ENCODE data around the gene FAM107B. TPM values are rescaled to one million over a fixed set of nuclear protein-coding genes. Genes with fewer than 3 reads are reported as not detected.

The FAM107B gene
- total RNA-seq, 2 experiments from 2014 or later, result 105 to 129 TPM

GRCh38 chr10:14748441-14748840 is 26.3 kb downstream of the FAM107B start:
- H3K36me3 Mint-ChIP-seq (ENCODE audit: low read depth), result no peaks in the 10 kb centered on the region
- no peak for DNase-seq
- no peaks in the 10 kb centered on the region for H3K27me3 Mint-ChIP-seq (ENCODE audit: low read depth)
- intact Hi-C loops (cut with micrococcal nuclease), result no loop called here
- CTCF ChIA-PET, result interaction anchor here (0.7 kb wide), 1 partner anchor 74 kb away, joined by 6 read pairs; no protein-coding TSS in a partner anchor
- H3K4me3 Mint-ChIP-seq, result no peak overlapping the region
- peaks cover 11% of the 10 kb centered on the region for H3K4me1 Mint-ChIP-seq (ENCODE audit: low read depth)
- H3K27ac Mint-ChIP-seq, result no peak overlapping the region
- peaks cover 5% of the 10 kb centered on the region for H3K9me3 Mint-ChIP-seq

GRCh38 chr10:14742815-14743214 is 31.9 kb downstream of the FAM107B start:
- no peaks in the 10 kb centered on the region for H3K27me3 Mint-ChIP-seq (ENCODE audit: low read depth)
- DNase-seq, result peak; percentile 18
- peaks cover 7% of the 10 kb centered on the region for H3K9me3 Mint-ChIP-seq
- CTCF ChIA-PET, result interaction anchor here (1.2 kb wide), 1 partner anchor 200 kb away, joined by 3 read pairs; no protein-coding TSS in a partner anchor
- peak overlapping the region; percentile 64 for H3K27ac Mint-ChIP-seq
- no peak overlapping the region for H3K4me3 Mint-ChIP-seq
- H3K36me3 Mint-ChIP-seq (ENCODE audit: low read depth), result no peaks in the 10 kb centered on the region
- H3K4me1 Mint-ChIP-seq (ENCODE audit: low read depth), result peaks cover 31% of the 10 kb centered on the region
- intact Hi-C loops (cut with micrococcal nuclease), result loop anchor here (1.0 to 5.0 kb wide), 4 partner anchors 20 to 136 kb away; no protein-coding TSS in a partner anchor

- DNase-seq, result peak; percentile 5
- no peak overlapping the region for H3K4me3 Mint-ChIP-seq
- peaks cover 7% of the 10 kb centered on the region for H3K9me3 Mint-ChIP-seq
- intact Hi-C loops (cut with micrococcal nuclease), result loop anchor here (1.0 to 5.0 kb wide), 4 partner anchors 20 to 135 kb away; no protein-coding TSS in a partner anchor
- no peaks in the 10 kb centered on the region for H3K36me3 Mint-ChIP-seq (ENCODE audit: low read depth)
- CTCF ChIA-PET, result interaction anchor here (1.2 kb wide), 1 partner anchor 199 kb away, joined by 3 read pairs; no protein-coding TSS in a partner anchor
- H3K4me1 Mint-ChIP-seq (ENCODE audit: low read depth), result peaks cover 31% of the 10 kb centered on the region
- H3K27ac Mint-ChIP-seq, result peak overlapping the region; percentile 64
- H3K27me3 Mint-ChIP-seq (ENCODE audit: low read depth), result no peaks in the 10 kb centered on the region
Observed at GRCh38 chr10:14742382-14742781, 32.3 kb downstream of the FAM107B start.

GRCh38 chr10:14740684-14741247 is 33.9 kb downstream of the FAM107B start:
- intact Hi-C loops (cut with micrococcal nuclease), result loop anchor here (5.0 kb wide), 1 partner anchor 133 kb away; no protein-coding TSS in a partner anchor
- CTCF ChIA-PET, result no interaction called here

GRCh38 chr10:14737808-14738545 is 36.7 kb downstream of the FAM107B start:
- CTCF ChIA-PET, result interaction anchor here (0.5 kb wide), 1 partner anchor 707 kb away, joined by 4 read pairs; no protein-coding TSS in a partner anchor
- Mint-ChIP-seq H3K9me3 (peaks cover 2% of the 10 kb centered on the region), H3K27me3 (ENCODE audit: low read depth) (no peaks in the 10 kb centered on the region), H3K36me3 (ENCODE audit: low read depth) (no peaks in the 10 kb centered on the region), H3K4me1 (ENCODE audit: low read depth) (peaks cover 18% of the 10 kb centered on the region), H3K27ac (no peak overlapping the region), H3K4me3 (no peak overlapping the region)
- no peak for DNase-seq
- intact Hi-C loops (cut with micrococcal nuclease), result no loop called here

More at GRCh38 chr10:14740684-14741247, 33.9 kb downstream of the FAM107B start:
- Mint-ChIP-seq H3K27me3 (ENCODE audit: low read depth) (no peaks in the 10 kb centered on the region), H3K4me3 (no peak overlapping the region), H3K27ac (peak overlapping the region; percentile 57), H3K36me3 (ENCODE audit: low read depth) (no peaks in the 10 kb centered on the region), H3K9me3 (peaks cover 2% of the 10 kb centered on the region), H3K4me1 (ENCODE audit: low read depth) (peaks cover 31% of the 10 kb centered on the region)
- DNase-seq, result no peak

GRCh38 chr10:14736600-14737081 is 38.1 kb downstream of the FAM107B start:
- H3K4me3 Mint-ChIP-seq, result no peak overlapping the region
- no peaks in the 10 kb centered on the region for H3K27me3 Mint-ChIP-seq (ENCODE audit: low read depth)
- intact Hi-C loops (cut with micrococcal nuclease), result no loop called here
- DNase-seq, result no peak
- peaks cover 2% of the 10 kb centered on the region for H3K9me3 Mint-ChIP-seq
- no peak overlapping the region for H3K27ac Mint-ChIP-seq
- peaks cover 7% of the 10 kb centered on the region for H3K4me1 Mint-ChIP-seq (ENCODE audit: low read depth)
- CTCF ChIA-PET, result interaction anchor here (0.6 kb wide), 1 partner anchor 851 kb away, joined by 3 read pairs; no protein-coding TSS in a partner anchor
- H3K36me3 Mint-ChIP-seq (ENCODE audit: low read depth), result no peaks in the 10 kb centered on the region

GRCh38 chr10:14736043-14736442 is 38.7 kb downstream of the FAM107B start:
- Mint-ChIP-seq H3K36me3 (ENCODE audit: low read depth) (no peaks in the 10 kb centered on the region), H3K4me1 (ENCODE audit: low read depth) (peaks cover 4% of the 10 kb centered on the region), H3K9me3 (peaks cover 2% of the 10 kb centered on the region), H3K27me3 (ENCODE audit: low read depth) (no peaks in the 10 kb centered on the region), H3K4me3 (no peak overlapping the region), H3K27ac (no peak overlapping the region)
- CTCF ChIA-PET, result no interaction called here
- no peak for DNase-seq
- intact Hi-C loops (cut with micrococcal nuclease), result no loop called here

GRCh38 chr10:14731875-14732512 is 42.7 kb downstream of the FAM107B start:
- no peak for DNase-seq

GRCh38 chr10:14728346-14728745 is 46.4 kb downstream of the FAM107B start:
- H3K9me3 Mint-ChIP-seq, result peaks cover 2% of the 10 kb centered on the region
- H3K27ac Mint-ChIP-seq, result no peak overlapping the region
- intact Hi-C loops (cut with micrococcal nuclease), result no loop called here
- no peak overlapping the region for H3K4me3 Mint-ChIP-seq
- no peaks in the 10 kb centered on the region for H3K27me3 Mint-ChIP-seq (ENCODE audit: low read depth)
- CTCF ChIA-PET, result interaction anchor here (0.6 kb wide), 1 partner anchor 150 kb away, joined by 3 read pairs; the partner anchor contains the start of gene SUV39H2
- H3K36me3 Mint-ChIP-seq (ENCODE audit: low read depth), result no peaks in the 10 kb centered on the region
- H3K4me1 Mint-ChIP-seq (ENCODE audit: low read depth), result peaks cover 23% of the 10 kb centered on the region
- no peak for DNase-seq

More at GRCh38 chr10:14731875-14732512, 42.7 kb downstream of the FAM107B start:
- Mint-ChIP-seq H3K9me3 (peaks cover 2% of the 10 kb centered on the region), H3K27ac (no peak overlapping the region), H3K4me1 (ENCODE audit: low read depth) (no peaks in the 10 kb centered on the region), H3K27me3 (ENCODE audit: low read depth) (no peaks in the 10 kb centered on the region), H3K36me3 (ENCODE audit: low read depth) (no peaks in the 10 kb centered on the region), H3K4me3 (no peak overlapping the region)
- CTCF ChIA-PET, result no interaction called here
- intact Hi-C loops (cut with micrococcal nuclease), result no loop called here

GRCh38 chr10:14727924-14728323 is 46.8 kb downstream of the FAM107B start:
- H3K27me3 Mint-ChIP-seq (ENCODE audit: low read depth), result no peaks in the 10 kb centered on the region
- CTCF ChIA-PET, result interaction anchor here (0.6 kb wide), 1 partner anchor 151 kb away, joined by 3 read pairs; the partner anchor contains the start of gene SUV39H2
- DNase-seq, result no peak
- intact Hi-C loops (cut with micrococcal nuclease), result no loop called here
- peaks cover 27% of the 10 kb centered on the region for H3K4me1 Mint-ChIP-seq (ENCODE audit: low read depth)
- no peak overlapping the region for H3K27ac Mint-ChIP-seq
- H3K9me3 Mint-ChIP-seq, result peaks cover 2% of the 10 kb centered on the region
- no peak overlapping the region for H3K4me3 Mint-ChIP-seq
- H3K36me3 Mint-ChIP-seq (ENCODE audit: low read depth), result no peaks in the 10 kb centered on the region

- H3K4me1 Mint-ChIP-seq (ENCODE audit: low read depth), result peaks cover 30% of the 10 kb centered on the region
- CTCF ChIA-PET, result no interaction called here
- intact Hi-C loops (cut with micrococcal nuclease), result no loop called here
- no peaks in the 10 kb centered on the region for H3K27me3 Mint-ChIP-seq (ENCODE audit: low read depth)
- no peak overlapping the region for H3K4me3 Mint-ChIP-seq
- no peak overlapping the region for H3K27ac Mint-ChIP-seq
- peaks cover 2% of the 10 kb centered on the region for H3K9me3 Mint-ChIP-seq
- H3K36me3 Mint-ChIP-seq (ENCODE audit: low read depth), result no peaks in the 10 kb centered on the region
- no peak for DNase-seq
Observed at GRCh38 chr10:14727465-14727864, 47.2 kb downstream of the FAM107B start.

GRCh38 chr10:14724931-14725330 is 49.8 kb downstream of the FAM107B start:
- Mint-ChIP-seq H3K27me3 (ENCODE audit: low read depth) (no peaks in the 10 kb centered on the region), H3K4me3 (no peak overlapping the region), H3K9me3 (peaks cover 4% of the 10 kb centered on the region), H3K4me1 (ENCODE audit: low read depth) (peaks cover 35% of the 10 kb centered on the region), H3K36me3 (ENCODE audit: low read depth) (no peaks in the 10 kb centered on the region), H3K27ac (no peak overlapping the region)
- no peak for DNase-seq
- CTCF ChIA-PET, result interaction anchor here (1.1 to 1.8 kb wide), 2 partner anchors 19 to 95 kb away, joined by 3 to 4 read pairs; no protein-coding TSS in a partner anchor
- intact Hi-C loops (cut with micrococcal nuclease), result no loop called here
